Activated CD4-positive, alpha-beta T cell treated with anti-CD3 and anti-CD28 coated beads, Interleukin-2, amount 10 ng/mL, durations not matched to agents 7 days and 5 days (primary cell): ENCODE results near the gene DEPP1. TPM values are rescaled to one million over a fixed set of nuclear protein-coding genes. Genes with fewer than 3 reads are reported as not detected.

Source experiments
- total RNA-seq, 2 experiments: library from RNA; stranded (reverse); gene quantifications; one replicate each; pipeline ENCODE4 v1.2.3, GENCODE V29; 2021

Gene DEPP1
- total RNA-seq, 2 experiments from 2014 or later = 0.22 to 0.33 TPM

Other genes with a start within 250 kb of the DEPP1 start
- gene TMEM72, start 67.5 kb downstream of the DEPP1 start, total RNA-seq = not detected
- under 1 TPM; 0.42 to 0.52 TPM for gene RASSF4, start 19.0 kb downstream of the DEPP1 start, total RNA-seq
- 10 to 100 TPM; 26.9 to 29.7 TPM for gene ZNF22, start 22.1 kb upstream of the DEPP1 start, total RNA-seq